Left lung (tissue), 14 donors: ENCODE results near the gene FBXO45. TPM values are rescaled to one million over a fixed set of nuclear protein-coding genes. Genes with fewer than 3 reads are reported as not detected.
"Not testable (repeated sequence)": the region's sequence is repeated elsewhere in the genome, so short reads cannot be mapped to it uniquely, and the experiment has no call there.

Experiments used
- ATAC-seq: fragments of 200-7000 bp; cut with Tn5 transposase; one replicate; pipeline ENCODE4 v1.9.1; 2020; ENCODE audit warnings: moderate library complexity
- DNase-seq, 4 donors: peaks; one replicate each; pipeline ENCODE4 v3.0.0-alpha.2; 2013 to 2020
- H3K27ac ChIP-seq, 2 donors: fragments of 200-600 bp; sonication (generic) in 1 of 2; one replicate each; pipeline versions ENCODE4 v1.5.0 to v1.8.0; 2020 to 2021
- H3K27me3 ChIP-seq, 2 donors: fragments of 200-600 bp; sonication (generic) in 1 of 2; one replicate each; pipeline versions ENCODE4 v1.5.0 to v1.8.0; 2020 to 2021
- H3K36me3 ChIP-seq, 2 donors: fragments of 200-600 bp; sonication (generic) in 1 of 2; one replicate each; pipeline versions ENCODE4 v1.5.0 to v1.8.0; 2020 to 2021
- H3K4me1 ChIP-seq, 2 donors: fragments of 200-600 bp; one replicate each; pipeline ENCODE4 v1.8.0; 2021
- H3K4me3 ChIP-seq, 2 donors: fragments of 200-600 bp; sonication (generic) in 1 of 2; one replicate each; pipeline versions ENCODE4 v1.5.0 to v1.8.0; 2020 to 2021; ENCODE audit warnings: mild to moderate bottlenecking in 1 of 2
- H3K9me3 ChIP-seq, 2 donors: fragments of 200-600 bp; sonication (generic) in 1 of 2; one replicate each; pipeline versions ENCODE4 v1.5.0 to v1.8.0; 2020 to 2021
- intact Hi-C, 2 donors: fragments of 100-400 bp; cut with DNase I; formaldehyde crosslinking; loops; one replicate each; pipeline versions ENCODE4 v1.11.2 to v1.14.2; 2022
- long read RNA-seq, 12 donors: library from polyadenylated mRNA in 2 of 12; unstranded in 2 of 12; transcript quantifications; one replicate each; pipeline ENCODE4 v2.0.0 and lab custom pipeline, GENCODE V29; 2019 to 2026
- polyA plus RNA-seq, 6 donors: library from polyadenylated mRNA; unstranded; fragments of 120-200 nt; gene quantifications; one replicate each; pipeline ENCODE4 v1.2.1, GENCODE V29; 2013; ENCODE audit not compliant: insufficient read length in 6 of 6
- total RNA-seq, 2 donors: library from RNA; stranded (reverse); fragmentation: NEBNext Ultra II Directional; extraction: Animal tissue kit (Norgen Biotek cat#: 25700); gene quantifications; one replicate each; pipeline ENCODE4 v1.2.1, GENCODE V29; 2021
- TF ChIP-seq, protein P1 (sequence below), 2 donors: fragments of 200-600 bp; sonication (generic) in 1 of 2; IDR thresholded peaks; one replicate each; pipeline versions ENCODE4 v1.5.0 to v1.8.0; 2021; ENCODE audit warnings: antibody characterized with exemption in 2 of 2
- donor health status: DM: no; HTN: yes; CAD: no.
- donor health status: DM: no; HTN: no; CAD: no.

Gene FBXO45, protein sequence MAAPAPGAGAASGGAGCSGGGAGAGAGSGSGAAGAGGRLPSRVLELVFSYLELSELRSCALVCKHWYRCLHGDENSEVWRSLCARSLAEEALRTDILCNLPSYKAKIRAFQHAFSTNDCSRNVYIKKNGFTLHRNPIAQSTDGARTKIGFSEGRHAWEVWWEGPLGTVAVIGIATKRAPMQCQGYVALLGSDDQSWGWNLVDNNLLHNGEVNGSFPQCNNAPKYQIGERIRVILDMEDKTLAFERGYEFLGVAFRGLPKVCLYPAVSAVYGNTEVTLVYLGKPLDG
- total RNA-seq (10 to 100 TPM in 1 of 2 donors, 1 to 10 TPM in 1; 8.2 to 10.0 TPM), polyA plus RNA-seq (10 to 100 TPM; 14.1 to 17.1 (median 15.4) TPM)
- long read RNA-seq, donor 1, full-length matches to known transcripts: 8 of 14 reads
- long read RNA-seq, donor 1, partial matches to known transcripts: 6 of 14 reads
- long read RNA-seq, donor 1, other reads (novel, unspliced or antisense): 0 of 14 reads
- long read RNA-seq, donor 2, full-length matches to known transcripts: 8 of 16 reads
- long read RNA-seq, donor 2, partial matches to known transcripts: 8 of 16 reads
- long read RNA-seq, donor 2, other reads (novel, unspliced or antisense): 0 of 16 reads
- long read RNA-seq, donor 3, full-length matches to known transcripts: 6 of 6 reads
- long read RNA-seq, donor 3, partial matches to known transcripts: 0 of 6 reads
- long read RNA-seq, donor 3, other reads (novel, unspliced or antisense): 0 of 6 reads
- long read RNA-seq, donor 4, full-length matches to known transcripts: 1 of 1 reads
- long read RNA-seq, donor 4, partial matches to known transcripts: 0 of 1 reads
- long read RNA-seq, donor 4, other reads (novel, unspliced or antisense): 0 of 1 reads
- long read RNA-seq, donor 5, full-length matches to known transcripts: 9 of 9 reads
- long read RNA-seq, donor 5, partial matches to known transcripts: 0 of 9 reads
- long read RNA-seq, donor 5, other reads (novel, unspliced or antisense): 0 of 9 reads
- long read RNA-seq, donor 6, full-length matches to known transcripts: 5 of 16 reads
- long read RNA-seq, donor 6, partial matches to known transcripts: 11 of 16 reads
- long read RNA-seq, donor 6, other reads (novel, unspliced or antisense): 0 of 16 reads
- long read RNA-seq, donor 7, full-length matches to known transcripts: 6 of 6 reads
- long read RNA-seq, donor 7, partial matches to known transcripts: 0 of 6 reads
- long read RNA-seq, donor 7, other reads (novel, unspliced or antisense): 0 of 6 reads
- long read RNA-seq, donor 8, full-length matches to known transcripts: 8 of 8 reads
- long read RNA-seq, donor 8, partial matches to known transcripts: 0 of 8 reads
- long read RNA-seq, donor 8, other reads (novel, unspliced or antisense): 0 of 8 reads
- long read RNA-seq, donor 9: 0 reads
- long read RNA-seq, donor 10, partial matches to known transcripts: 0 of 1 reads
- long read RNA-seq, donor 10, other reads (novel, unspliced or antisense): 0 of 1 reads
- long read RNA-seq, donor 11, full-length matches to known transcripts: 8 of 17 reads
- long read RNA-seq, donor 11, partial matches to known transcripts: 9 of 17 reads
- long read RNA-seq, donor 11, other reads (novel, unspliced or antisense): 0 of 17 reads
- long read RNA-seq, donor 12, full-length matches to known transcripts: 10 of 20 reads
- long read RNA-seq, donor 12, partial matches to known transcripts: 10 of 20 reads
- long read RNA-seq, donor 12, other reads (novel, unspliced or antisense): 0 of 20 reads

DNA sequence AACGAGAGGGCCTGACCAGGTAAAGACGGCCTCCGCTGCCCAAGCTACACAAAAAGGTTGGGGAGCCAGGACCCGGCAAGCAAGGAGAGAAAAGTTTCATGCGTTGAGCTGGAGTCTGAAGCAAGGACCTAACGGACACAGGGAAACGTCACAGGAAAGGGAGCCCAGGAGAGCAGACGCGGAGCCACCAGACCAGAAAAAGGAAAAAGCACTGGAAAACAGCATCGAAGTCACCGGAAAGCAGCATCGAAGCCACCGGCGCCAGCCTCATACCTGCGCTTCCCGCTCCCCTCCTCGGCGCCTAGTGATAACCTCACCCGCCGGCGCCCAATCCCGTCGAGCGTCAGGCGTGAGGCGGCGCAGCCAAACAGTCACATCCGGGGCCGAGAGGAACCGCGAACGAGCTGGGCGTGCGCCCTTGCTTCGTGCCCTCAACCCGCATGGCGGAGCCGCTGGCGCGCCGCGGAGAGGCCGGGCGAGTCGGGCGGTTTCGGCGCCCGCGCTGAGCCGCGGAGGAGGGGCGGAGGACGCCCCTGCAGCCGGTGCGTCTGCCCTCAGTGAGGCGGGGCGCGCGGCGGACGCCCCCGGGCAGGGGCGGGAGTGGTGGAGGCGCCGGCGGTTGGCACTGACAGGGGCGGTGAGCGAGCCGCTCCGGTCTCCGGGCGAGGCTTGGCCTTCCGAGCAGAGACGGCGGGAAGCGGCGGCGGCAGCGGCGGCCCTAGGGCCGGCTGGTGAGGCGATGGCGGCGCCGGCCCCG lies at the start of gene FBXO45, which contains the start of gene WDR53:
TSS of gene FBXO45 (plus strand) at position 415 of the 757 bp plus-strand sequence. CDS start at position 740, 325 bp downstream.
TSS of gene WDR53 (minus strand) at position 309 of the 757 bp plus-strand sequence. CDS start 7,079 bp downstream, outside the sequence.
- H3K36me3 ChIP-seq: peaks cover 0 to 7% of the 10 kb centered on the region in 2 donors
- no peaks in the 10 kb centered on the region for H3K9me3 ChIP-seq
- H3K27me3 ChIP-seq: no peaks in the 10 kb centered on the region
- TF ChIP-seq, protein P1, sequence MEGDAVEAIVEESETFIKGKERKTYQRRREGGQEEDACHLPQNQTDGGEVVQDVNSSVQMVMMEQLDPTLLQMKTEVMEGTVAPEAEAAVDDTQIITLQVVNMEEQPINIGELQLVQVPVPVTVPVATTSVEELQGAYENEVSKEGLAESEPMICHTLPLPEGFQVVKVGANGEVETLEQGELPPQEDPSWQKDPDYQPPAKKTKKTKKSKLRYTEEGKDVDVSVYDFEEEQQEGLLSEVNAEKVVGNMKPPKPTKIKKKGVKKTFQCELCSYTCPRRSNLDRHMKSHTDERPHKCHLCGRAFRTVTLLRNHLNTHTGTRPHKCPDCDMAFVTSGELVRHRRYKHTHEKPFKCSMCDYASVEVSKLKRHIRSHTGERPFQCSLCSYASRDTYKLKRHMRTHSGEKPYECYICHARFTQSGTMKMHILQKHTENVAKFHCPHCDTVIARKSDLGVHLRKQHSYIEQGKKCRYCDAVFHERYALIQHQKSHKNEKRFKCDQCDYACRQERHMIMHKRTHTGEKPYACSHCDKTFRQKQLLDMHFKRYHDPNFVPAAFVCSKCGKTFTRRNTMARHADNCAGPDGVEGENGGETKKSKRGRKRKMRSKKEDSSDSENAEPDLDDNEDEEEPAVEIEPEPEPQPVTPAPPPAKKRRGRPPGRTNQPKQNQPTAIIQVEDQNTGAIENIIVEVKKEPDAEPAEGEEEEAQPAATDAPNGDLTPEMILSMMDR (IDR thresholded peaks at IDR 0.05): no peak
- H3K4me1 ChIP-seq: peaks cover 9 to 52% of the 10 kb centered on the region in 2 donors
- peak within 1 kb of the TSS; percentile 62 to 90 for H3K27ac ChIP-seq
- intact Hi-C loops: no loop called here
- ATAC-seq (peak; percentile 99), DNase-seq (peak; percentile 91 to 99 (median 96))
- H3K4me3 ChIP-seq: peak within 1 kb of the TSS; percentile 88 to 89

DNA sequence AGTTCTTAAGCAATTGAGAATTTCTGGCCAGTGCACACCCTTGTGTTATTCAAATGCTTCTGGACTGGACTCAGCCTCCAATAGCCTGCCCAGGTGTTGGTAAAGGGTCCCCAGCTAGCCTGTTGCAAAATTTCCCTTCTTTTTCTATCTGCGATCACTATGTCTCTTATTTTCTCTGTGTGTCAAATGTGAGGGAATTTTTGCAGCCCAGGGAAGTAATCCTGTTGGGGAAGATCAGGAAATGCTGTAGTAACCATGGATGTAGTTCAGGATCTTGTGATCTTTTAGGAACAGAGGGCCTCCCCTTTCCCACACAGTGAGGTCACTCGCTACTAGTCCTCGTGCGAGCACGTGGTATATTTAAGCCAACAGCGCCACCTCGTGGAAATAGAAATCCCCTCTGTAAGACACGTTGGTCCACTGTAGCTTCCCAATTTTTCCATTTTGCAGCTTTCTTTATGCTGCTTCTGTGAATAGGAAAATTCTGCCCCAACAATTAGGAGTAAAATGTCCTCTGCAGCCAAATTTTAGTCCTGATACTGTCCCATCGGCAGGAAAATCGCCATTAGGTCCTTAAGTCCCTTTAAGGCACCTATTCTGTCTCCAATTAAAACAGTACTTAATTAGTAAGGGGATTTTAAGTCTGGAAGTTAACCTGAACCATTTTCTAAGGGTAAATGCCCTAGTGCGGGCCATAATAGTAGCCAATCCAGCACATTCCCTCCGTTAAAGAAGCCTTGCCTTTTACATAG lies 49.3 kb upstream of the FBXO45 start:
- peak in 1 of 4 donors; percentile 49 for DNase-seq
- peak; percentile 75 for ATAC-seq
- TF ChIP-seq, protein P1 (IDR thresholded peaks at IDR 0.05): peak; percentile 18 to 59
- Histone ChIP-seq H3K27ac (no peak overlapping the region), H3K4me1 (no peaks in the 10 kb centered on the region), H3K36me3 (no peaks in the 10 kb centered on the region), H3K9me3 (peaks cover 0 to 57% of the 10 kb centered on the region in 2 donors), H3K4me3 (no peak overlapping the region), H3K27me3 (no peaks in the 10 kb centered on the region)
- intact Hi-C loops: no loop called here

DNA sequence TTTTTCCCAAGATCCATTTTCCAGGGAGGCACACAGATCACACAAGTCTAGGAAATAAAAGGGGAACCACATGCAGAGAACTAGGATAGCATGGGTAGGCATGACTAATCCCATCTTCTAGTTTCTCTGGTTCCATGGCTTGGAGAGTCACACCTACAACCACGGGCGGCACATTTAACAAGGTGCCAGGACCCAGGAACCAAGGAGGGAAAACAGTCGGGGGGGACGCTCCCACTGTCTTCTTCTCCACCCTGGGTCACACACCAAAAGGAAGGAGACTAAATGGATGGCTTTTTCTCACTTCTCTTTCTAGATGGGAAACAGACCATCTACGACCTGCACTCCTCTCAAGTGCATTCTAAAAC lies 48.8 kb upstream of the FBXO45 start:
- TF ChIP-seq, protein P1 (IDR thresholded peaks at IDR 0.05): no peak
- ATAC-seq: no peak
- Histone ChIP-seq H3K9me3 (peaks cover 0 to 57% of the 10 kb centered on the region in 2 donors), H3K36me3 (no peaks in the 10 kb centered on the region), H3K27ac (no peak overlapping the region), H3K4me1 (no peaks in the 10 kb centered on the region), H3K4me3 (no peak overlapping the region), H3K27me3 (no peaks in the 10 kb centered on the region)
- intact Hi-C loops: loop anchor here in 1 of 2 donors (10.0 kb wide), 1 partner anchor 265 kb away; no protein-coding TSS in a partner anchor
- DNase-seq: no peak

DNA sequence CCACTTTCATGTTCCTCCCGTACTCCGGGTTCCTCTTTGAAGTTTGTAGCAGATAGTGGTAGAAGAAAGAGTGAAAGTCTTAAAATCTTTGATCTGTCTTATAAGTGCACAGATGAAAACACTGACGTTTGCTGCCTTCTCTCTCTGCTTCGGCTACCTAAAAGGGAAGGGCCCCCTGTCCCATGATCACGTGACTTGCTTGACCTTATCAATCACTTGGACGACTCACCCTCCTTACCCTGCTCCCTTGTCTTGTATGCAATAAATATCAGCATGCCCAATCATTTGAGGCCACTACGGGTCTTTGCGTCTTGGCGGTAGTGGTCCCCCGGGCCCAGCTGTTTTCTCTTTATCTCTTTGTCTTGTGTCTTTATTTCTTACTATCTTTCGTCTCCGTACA lies 47.2 kb upstream of the FBXO45 start:
- DNase-seq, H3K4me1 ChIP-seq, H3K27me3 ChIP-seq, H3K4me3 ChIP-seq, H3K27ac ChIP-seq, H3K36me3 ChIP-seq, ATAC-seq: not testable (repeated sequence)
- intact Hi-C loops: loop anchor here in 1 of 2 donors (10.0 kb wide), 1 partner anchor 266 kb away; no protein-coding TSS in a partner anchor
- peaks cover 0 to 57% of the 10 kb centered on the region in 2 donors for H3K9me3 ChIP-seq
